Measurements from ENCODE around the gene SNRPF.
A peak's percentile ranks its signal among the peaks of the same experiment; 100 is the strongest.
"Not testable (repeated sequence)": the region's sequence is repeated elsewhere in the genome, so short reads cannot be mapped to it uniquely, and the experiment has no call there.

SNRPF gene

GRCh38 chr12:95858451-95859343 lies at the start of gene SNRPF:
Gene SNRPF, plus strand, starts transcription at chr12:95858952. Its CDS starts 122 bp downstream, at chr12:95859074.
- DNase-seq (ENCODE audit: extremely low read depth, low read depth): peak; percentile 90
- TF ChIP-seq CTCF (IDR thresholded peaks at IDR 0.05; ENCODE audit: low read depth, low read length): peak; percentile 8

GRCh38 chr12:95809000-95809680 lies 49.6 kb upstream of the SNRPF start:
- no peak for TF ChIP-seq CTCF (IDR thresholded peaks at IDR 0.05; ENCODE audit: low read depth, low read length)
- DNase-seq (ENCODE audit: extremely low read depth, low read depth): no peak

- no peak for TF ChIP-seq CTCF (IDR thresholded peaks at IDR 0.05; ENCODE audit: low read depth, low read length)
- DNase-seq (ENCODE audit: extremely low read depth, low read depth): no peak
Measured at GRCh38 chr12:95810411-95810810, 48.3 kb upstream of the SNRPF start.

- DNase-seq (ENCODE audit: extremely low read depth, low read depth): not testable (repeated sequence)
Measured at GRCh38 chr12:95812155-95812554, 46.6 kb upstream of the SNRPF start.

- no peak for DNase-seq (ENCODE audit: extremely low read depth, low read depth)
- TF ChIP-seq CTCF (IDR thresholded peaks at IDR 0.05; ENCODE audit: low read depth, low read length): peak; percentile 74
Measured at GRCh38 chr12:95815632-95816212, 43.0 kb upstream of the SNRPF start.

- DNase-seq (ENCODE audit: extremely low read depth, low read depth): no peak
- peak; percentile 66 for TF ChIP-seq CTCF (IDR thresholded peaks at IDR 0.05; ENCODE audit: low read depth, low read length)
Measured at GRCh38 chr12:95820096-95820703, 38.6 kb upstream of the SNRPF start.

GRCh38 chr12:95829395-95829794 lies 29.4 kb upstream of the SNRPF start:
- TF ChIP-seq CTCF (IDR thresholded peaks at IDR 0.05; ENCODE audit: low read depth, low read length): no peak
- DNase-seq (ENCODE audit: extremely low read depth, low read depth): no peak

Data from AG09319 (cell line).